Measurements from ENCODE around the gene BLOC1S3.
"Not testable (repeated sequence)": the region's sequence is repeated elsewhere in the genome, so short reads cannot be mapped to it uniquely, and the experiment has no call there.

BLOC1S3 gene

DNA sequence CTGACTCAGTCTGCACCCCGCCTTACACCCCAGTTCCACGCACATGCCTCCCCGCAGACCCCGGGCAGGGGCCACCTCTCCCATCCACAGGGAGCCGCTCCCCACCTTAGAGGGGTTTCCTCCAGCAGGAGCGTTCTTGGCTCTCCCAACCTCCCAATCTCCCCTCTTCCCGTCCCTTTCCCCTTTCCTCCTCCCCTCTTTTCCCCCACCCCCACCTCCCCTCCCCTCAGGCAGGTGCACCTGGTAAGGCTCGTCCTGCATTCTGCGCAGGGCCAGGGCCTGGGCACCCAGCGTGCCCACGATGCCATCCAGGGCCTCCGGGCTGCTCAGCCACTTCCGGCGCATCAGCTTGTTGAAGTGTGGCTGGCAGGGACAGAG is 39.4 kb downstream of the BLOC1S3 start:
- peaks cover 7% of the 10 kb centered on the region; the same call in 1 of the 2 replicates for H3K4me1 ChIP-seq (ENCODE audit: insufficient read depth, low read length)
- H3K4me3 ChIP-seq (ENCODE audit: low read length), result peak overlapping the region; percentile 51
- no peaks in the 10 kb centered on the region for H3K36me3 ChIP-seq (ENCODE audit: insufficient read depth, low read length)
- H3K9ac ChIP-seq (ENCODE audit: low read depth, low read length), result no peak overlapping the region
- no peaks in the 10 kb centered on the region for H3K9me3 ChIP-seq (ENCODE audit: insufficient read depth, low read depth, low read length)
- no peak overlapping the region for H3K27ac ChIP-seq (ENCODE audit: low read depth, low read length)
- H3K27me3 ChIP-seq (ENCODE audit: insufficient read depth, low read length), result peaks cover 36% of the 10 kb centered on the region
- 81% methylated on average over 14 of the region's 14 CpGs for WGBS

DNA sequence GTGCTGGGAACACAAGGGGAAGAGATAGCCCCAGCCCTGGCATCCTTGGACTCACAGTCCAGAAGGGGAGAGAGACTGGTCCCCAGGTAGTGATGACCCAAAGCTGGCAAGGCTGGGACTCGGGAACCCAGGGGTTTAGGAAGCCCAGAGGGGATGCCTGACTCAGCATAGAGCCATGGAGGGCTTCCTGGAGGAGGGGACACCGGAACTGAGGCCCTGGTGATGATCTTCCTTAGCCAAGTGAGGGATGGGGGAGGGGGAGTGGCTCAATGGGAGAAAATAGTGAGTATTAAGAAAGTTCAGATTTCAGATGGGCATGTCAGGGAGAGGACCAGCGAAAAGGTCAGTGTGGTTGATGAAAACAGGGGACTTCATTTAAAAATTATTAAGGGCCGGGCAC is 39.8 kb downstream of the BLOC1S3 start:
- H3K27me3 ChIP-seq (ENCODE audit: insufficient read depth, low read length), result peaks cover 36% of the 10 kb centered on the region
- H3K9me3 ChIP-seq (ENCODE audit: insufficient read depth, low read depth, low read length), result no peaks in the 10 kb centered on the region
- H3K4me3 ChIP-seq (ENCODE audit: low read length), result peak overlapping the region; percentile 51; the same call in 1 of the 2 replicates
- H3K4me1 ChIP-seq (ENCODE audit: insufficient read depth, low read length), result peaks cover 7% of the 10 kb centered on the region; the same call in 1 of the 2 replicates
- 70% methylated on average over 4 of the region's 4 CpGs for WGBS
- H3K36me3 ChIP-seq (ENCODE audit: insufficient read depth, low read length), result no peaks in the 10 kb centered on the region
- H3K9ac ChIP-seq (ENCODE audit: low read depth, low read length), result no peak overlapping the region
- no peak overlapping the region for H3K27ac ChIP-seq (ENCODE audit: low read depth, low read length)

DNA sequence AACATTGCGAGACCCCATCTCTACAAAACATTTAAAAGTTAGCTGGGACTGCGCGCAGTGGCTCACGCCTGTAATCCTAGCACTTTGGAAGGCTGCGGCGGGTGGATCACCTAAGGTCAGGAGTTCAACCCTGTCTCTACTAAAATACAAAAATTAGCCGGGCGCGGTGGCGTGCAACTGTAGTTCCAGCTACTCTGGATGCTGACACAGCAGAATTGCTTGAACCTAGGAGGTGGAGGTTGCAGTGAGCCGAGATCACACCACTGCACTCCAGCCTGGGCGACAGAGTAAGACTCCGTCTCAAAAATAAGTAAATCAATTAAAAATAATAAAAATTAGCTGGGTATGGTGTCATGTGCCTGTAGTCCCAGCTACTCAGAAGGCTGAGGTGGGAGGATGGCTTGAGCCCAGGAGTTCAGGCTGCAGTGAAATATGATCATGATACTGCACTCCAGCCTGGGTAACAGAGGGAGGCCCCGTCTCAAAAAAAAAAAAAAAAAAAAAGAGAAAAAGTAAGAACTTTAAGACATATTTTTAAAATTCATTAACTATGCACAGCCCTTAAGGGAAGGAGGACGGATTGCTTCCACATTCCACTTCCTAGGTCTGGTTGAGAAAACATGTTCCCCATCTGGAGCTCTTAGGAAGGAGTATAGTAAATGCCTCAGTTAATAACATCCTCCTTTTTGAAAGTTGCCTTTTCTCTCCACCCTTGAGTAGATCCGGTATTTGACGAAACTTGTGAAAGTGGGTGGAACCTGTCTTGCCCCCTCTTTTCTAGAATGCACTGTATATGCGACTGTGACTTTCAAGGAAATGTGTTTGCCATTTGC is 40.5 kb downstream of the BLOC1S3 start:
- Histone ChIP-seq H3K27me3 (ENCODE audit: insufficient read depth, low read length) (peaks cover 36% of the 10 kb centered on the region), H3K4me1 (ENCODE audit: insufficient read depth, low read length) (peaks cover 7% of the 10 kb centered on the region; the same call in 1 of the 2 replicates), H3K9me3 (ENCODE audit: insufficient read depth, low read depth, low read length) (no peaks in the 10 kb centered on the region), H3K27ac (ENCODE audit: low read depth, low read length) (no peak overlapping the region), H3K4me3 (ENCODE audit: low read length) (no peak overlapping the region), H3K9ac (ENCODE audit: low read depth, low read length) (no peak overlapping the region), H3K36me3 (ENCODE audit: insufficient read depth, low read length) (no peaks in the 10 kb centered on the region)
- WGBS, result 94% methylated on average over 14 of the region's 18 CpGs

DNA sequence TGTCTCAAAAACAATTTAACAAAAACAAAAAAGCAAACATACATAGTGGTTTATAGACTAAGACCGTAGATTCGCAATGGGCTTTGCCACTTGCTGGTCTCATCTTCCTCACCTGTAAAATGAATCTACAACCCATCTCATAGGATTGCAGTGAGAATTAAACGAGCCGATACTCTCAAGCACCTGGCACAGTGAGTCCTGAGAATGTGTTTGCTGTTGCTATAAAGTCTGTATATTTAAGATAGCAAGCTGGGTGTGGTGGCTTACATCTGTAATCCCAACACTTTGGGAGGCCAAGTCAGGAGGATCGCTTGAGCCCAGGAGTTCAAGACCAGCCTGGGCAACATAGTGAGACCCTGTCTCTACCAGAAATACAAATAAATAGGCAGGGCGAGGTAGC is 44.1 kb downstream of the BLOC1S3 start:
- Histone ChIP-seq H3K9ac (ENCODE audit: low read depth, low read length) (no peak overlapping the region), H3K9me3 (ENCODE audit: insufficient read depth, low read depth, low read length) (no peaks in the 10 kb centered on the region), H3K4me1 (ENCODE audit: insufficient read depth, low read length) (no peaks in the 10 kb centered on the region), H3K4me3 (ENCODE audit: low read length) (no peak overlapping the region), H3K27me3 (ENCODE audit: insufficient read depth, low read length) (peaks cover 7% of the 10 kb centered on the region), H3K36me3 (ENCODE audit: insufficient read depth, low read length) (no peaks in the 10 kb centered on the region), H3K27ac (ENCODE audit: low read depth, low read length) (no peak overlapping the region)
- WGBS, result 94% methylated on average over 6 of the region's 6 CpGs

DNA sequence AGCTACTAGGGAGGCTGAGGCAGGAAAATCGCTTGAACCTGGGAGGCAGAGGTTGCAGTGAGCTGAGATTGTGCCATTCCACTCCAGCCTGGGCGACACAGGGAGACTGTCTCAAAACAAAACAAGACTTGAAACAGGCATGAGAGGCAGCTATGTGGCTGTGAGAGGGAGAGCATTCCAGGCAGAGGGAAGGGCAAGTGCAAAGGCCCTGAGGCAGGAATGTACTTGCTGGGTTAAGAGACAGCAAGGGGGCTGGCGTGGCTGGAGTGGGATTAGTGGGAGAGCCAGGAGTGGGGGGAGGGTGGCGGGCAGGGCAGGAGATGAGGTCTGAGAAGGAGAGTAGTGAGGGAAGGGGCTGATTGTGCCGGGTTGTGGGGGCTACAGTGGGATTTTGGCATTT is 45.3 kb downstream of the BLOC1S3 start:
- H3K36me3 ChIP-seq (ENCODE audit: insufficient read depth, low read length), result no peaks in the 10 kb centered on the region
- 93% methylated on average over 5 of the region's 5 CpGs for WGBS
- no peaks in the 10 kb centered on the region for H3K9me3 ChIP-seq (ENCODE audit: insufficient read depth, low read depth, low read length)
- peaks cover 2% of the 10 kb centered on the region; the same call in 1 of the 2 replicates for H3K27me3 ChIP-seq (ENCODE audit: insufficient read depth, low read length)
- no peaks in the 10 kb centered on the region for H3K4me1 ChIP-seq (ENCODE audit: insufficient read depth, low read length)
- H3K9ac ChIP-seq (ENCODE audit: low read depth, low read length), result no peak overlapping the region
- no peak overlapping the region for H3K4me3 ChIP-seq (ENCODE audit: low read length)
- H3K27ac ChIP-seq (ENCODE audit: low read depth, low read length), result no peak overlapping the region

DNA sequence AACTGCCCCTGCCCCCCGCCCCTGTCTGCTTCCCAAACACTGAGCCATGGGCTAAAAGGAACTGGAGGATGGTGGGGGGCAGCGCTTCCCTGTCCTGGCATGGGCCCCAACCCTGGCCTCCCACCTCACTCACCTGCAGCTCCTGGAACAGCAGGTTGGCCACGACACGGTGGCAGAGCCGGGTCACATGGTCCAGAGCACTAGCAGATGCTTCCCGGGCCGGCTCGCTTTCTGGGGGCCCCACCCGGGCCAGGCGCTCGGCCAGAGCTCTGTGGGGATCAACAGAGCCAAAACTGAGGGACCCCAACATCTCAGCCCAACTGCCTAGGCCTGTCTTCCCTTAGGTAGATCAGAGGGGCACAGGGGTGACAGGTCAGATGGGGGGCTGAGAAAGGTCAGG is 46.1 kb downstream of the BLOC1S3 start:
- Histone ChIP-seq H3K4me3 (ENCODE audit: low read length) (no peak overlapping the region), H3K36me3 (ENCODE audit: insufficient read depth, low read length) (no peaks in the 10 kb centered on the region), H3K9ac (ENCODE audit: low read depth, low read length) (no peak overlapping the region), H3K9me3 (ENCODE audit: insufficient read depth, low read depth, low read length) (no peaks in the 10 kb centered on the region), H3K27me3 (ENCODE audit: insufficient read depth, low read length) (no peaks in the 10 kb centered on the region), H3K27ac (ENCODE audit: low read depth, low read length) (no peak overlapping the region), H3K4me1 (ENCODE audit: insufficient read depth, low read length) (no peaks in the 10 kb centered on the region)
- WGBS, result 86% methylated on average over 11 of the region's 11 CpGs

DNA sequence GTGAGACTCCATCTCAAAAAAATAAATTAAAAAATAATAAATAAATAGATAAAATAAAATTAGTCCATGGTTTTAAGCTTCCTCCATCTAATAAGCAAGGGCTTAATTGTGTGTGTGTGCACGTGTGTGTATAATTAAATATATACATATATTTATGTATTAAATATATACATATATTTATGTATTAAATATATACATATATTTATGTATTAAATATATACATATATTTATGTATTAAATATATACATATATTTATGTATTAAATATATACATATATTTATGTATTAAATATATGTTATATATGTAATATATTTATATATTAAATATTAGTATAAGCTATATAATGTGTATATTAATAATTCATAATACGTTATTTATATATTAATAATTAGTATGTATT is 50.5 kb downstream of the BLOC1S3 start:
- H3K4me3 ChIP-seq (ENCODE audit: low read length); H3K36me3 ChIP-seq (ENCODE audit: insufficient read depth, low read length); H3K9ac ChIP-seq (ENCODE audit: low read depth, low read length); H3K27ac ChIP-seq (ENCODE audit: low read depth, low read length); H3K9me3 ChIP-seq (ENCODE audit: insufficient read depth, low read depth, low read length); H3K4me1 ChIP-seq (ENCODE audit: insufficient read depth, low read length): not testable (repeated sequence)
- no CpG with 5 or more reads among the region's 2 CpGs for WGBS
- peaks cover 10% of the 10 kb centered on the region for H3K27me3 ChIP-seq (ENCODE audit: insufficient read depth, low read length)
